Esophagus squamous epithelium (tissue), 4 donors: ENCODE data around the gene TMEM61.

Experiments used
- CTCF ChIP-seq, 6 experiments: fragments of 450-650 bp in 4 of 6; fragments of 200-600 bp in 2 of 6; sonication (generic) in 2 of 6; IDR thresholded peaks; one replicate each; pipeline ENCODE4 v1.5.1; 2016 to 2019; ENCODE audit warnings: antibody characterized with exemption in 6 of 6, mild to moderate bottlenecking in 4 of 6, moderate library complexity in 4 of 6
- POLR2A ChIP-seq, 4 donors: fragments of 450-650 bp; IDR thresholded peaks; one replicate each; pipeline ENCODE4 v1.6.1; 2017; ENCODE audit warnings: antibody characterized with exemption in 4 of 4, mild to moderate bottlenecking in 4 of 4, moderate library complexity in 3 of 4

GRCh38 chr1:54947540-54947939 is 32.9 kb upstream of the TMEM61 start:
- no peak for TF ChIP-seq POLR2A (IDR thresholded peaks at IDR 0.05)
- TF ChIP-seq CTCF (IDR thresholded peaks at IDR 0.05): no peak
